ENCODE measurements around the gene CSNK1D.
"Not testable (repeated sequence)": the region's sequence is repeated elsewhere in the genome, so short reads cannot be mapped to it uniquely, and the experiment has no call there.

The CSNK1D gene

GRCh38 chr17:82272495-82273326 lies 789 bp downstream of the CSNK1D start:
- DNase-seq: no peak

- no peak for DNase-seq
These were observed 2.1 kb downstream of the CSNK1D start for GRCh38 chr17:82271401-82271800.

GRCh38 chr17:82270651-82271050 lies 2.8 kb downstream of the CSNK1D start:
- no peak for DNase-seq

- no peak for DNase-seq
These were observed 3.5 kb downstream of the CSNK1D start for GRCh38 chr17:82269882-82270500.

GRCh38 chr17:82269138-82269881 lies 4.2 kb downstream of the CSNK1D start:
- DNase-seq: no peak

- DNase-seq: no peak
These were observed 5.7 kb downstream of the CSNK1D start for GRCh38 chr17:82267575-82268379.

GRCh38 chr17:82266142-82266541 lies 7.4 kb downstream of the CSNK1D start:
- DNase-seq: no peak

- DNase-seq: no peak
These were observed 9.9 kb downstream of the CSNK1D start for GRCh38 chr17:82263641-82264040.

GRCh38 chr17:82262344-82262743 lies 11.2 kb downstream of the CSNK1D start:
- no peak for DNase-seq

- DNase-seq: not testable (repeated sequence)
These were observed 13.2 kb downstream of the CSNK1D start for GRCh38 chr17:82259972-82260961.

GRCh38 chr17:82258555-82258954 lies 14.9 kb downstream of the CSNK1D start:
- no peak for DNase-seq

GRCh38 chr17:82257473-82257872 lies 16.0 kb downstream of the CSNK1D start:
- no peak for DNase-seq

- no peak for DNase-seq
These were observed 17.1 kb downstream of the CSNK1D start for GRCh38 chr17:82256242-82256885.

- DNase-seq: no peak
These were observed 18.0 kb downstream of the CSNK1D start for GRCh38 chr17:82255402-82255972.

- not testable (repeated sequence) for DNase-seq
These were observed 18.8 kb downstream of the CSNK1D start for GRCh38 chr17:82254746-82255145.

- not testable (repeated sequence) for DNase-seq
These were observed 19.4 kb downstream of the CSNK1D start for GRCh38 chr17:82254096-82254495.

- no peak for DNase-seq
These were observed 20.3 kb downstream of the CSNK1D start for GRCh38 chr17:82253179-82253544.

- no peak for DNase-seq
These were observed 20.9 kb downstream of the CSNK1D start for GRCh38 chr17:82252511-82253178.

GRCh38 chr17:82250868-82251500 lies 22.5 kb downstream of the CSNK1D start:
- DNase-seq: no peak

Data from DMS153 (cell line).